K562 (cell line): ENCODE measurements around the gene TRIM71. TPM values are rescaled to one million over a fixed set of nuclear protein-coding genes. Genes with fewer than 3 reads are reported as not detected.

Experiments used
- ATAC-seq: fragments of 200-7000 bp; cut with Tn5 transposase; 3 replicates; pipeline ENCODE4 v1.9.1; 2020; ENCODE audit warnings: moderate library complexity
- BruUV-seq: library from RNA; stranded (reverse); fragments of 400-500 nt; replicated peaks from 2 replicates; lab custom pipeline; 2021; lab: Mats Ljungman, UMichigan
- CTCF ChIA-PET: fragments of 300-600 bp; formaldehyde crosslinking; extraction: SDS; loops from one replicate; lab custom pipeline; 2021; ENCODE audit warnings: low intra/inter-chr PET ratio; lab: Yijun Ruan, JAX
- POLR2A ChIA-PET: fragments of 300-600, 350-650 bp; sonication (Branson Sonifier 250); formaldehyde crosslinking; extraction: SDS; loops from one replicate; lab custom pipeline; 2021; ENCODE audit warnings: antibody characterized with exemption, inconsistent platforms; lab: Yijun Ruan, JAX
- DNase-seq, 4 experiments: peaks; one replicate each; pipeline versions ENCODE4 v3.0.0 to v3.0.0-alpha.2; 2011 to 2018; ENCODE audit warnings: low spot score in 3 of 4, mixed read lengths in 3 of 4; ENCODE audit errors: extremely low read depth in 1 of 4
- FAIRE-seq: peaks from 2 replicates; lab custom pipeline; 2011; peaks lifted over from hg19 to GRCh38; lab: Jason Lieb, UNC
- H2AFZ ChIP-seq: 2 replicates; pipeline ENCODE4 v1.6.0; 2011; ENCODE audit warnings: low read depth, low read length, control low read depth, inconsistent platforms
- H3K27ac ChIP-seq: fragments of 200-600 bp; 3 replicates; pipeline ENCODE4 v1.8.0; 2011; ENCODE audit warnings: low read depth, mild to moderate bottlenecking, control low read depth, inconsistent platforms, low read length, moderate library complexity, mixed read lengths; ENCODE audit errors: extremely low read depth
- H3K27me3 ChIP-seq, 2 experiments: fragments of 300-600 bp in 1 of 2; 2 replicates in 1 of 2; 3 replicates in 1 of 2; pipeline versions ENCODE4 v1.6.0 to v1.8.0; 2011; ENCODE audit warnings: inconsistent platforms in 2 of 2, low read length in 2 of 2, mild to moderate bottlenecking in 1 of 2, mixed read lengths in 1 of 2, moderate library complexity in 1 of 2; ENCODE audit not compliant: control insufficient read depth in 2 of 2, insufficient read depth in 2 of 2
- H3K36me3 ChIP-seq: fragments of 300-600 bp; 3 replicates; pipeline ENCODE4 v1.8.0; 2011; ENCODE audit warnings: mild to moderate bottlenecking, low read length, inconsistent platforms; ENCODE audit not compliant: control insufficient read depth, insufficient read depth
- H3K4me1 ChIP-seq, 2 experiments: fragments of 200-600 bp in 1 of 2; replicated peaks in 1 of 2; 2 replicates in 1 of 2; 3 replicates in 1 of 2; pipeline versions ENCODE4 v1.5.1 to v1.8.0; 2011; ENCODE audit warnings: inconsistent platforms in 2 of 2, low read length in 2 of 2, mild to moderate bottlenecking in 1 of 2, mixed read lengths in 1 of 2, moderate library complexity in 1 of 2; ENCODE audit not compliant: control insufficient read depth in 2 of 2, insufficient read depth in 2 of 2
- H3K4me2 ChIP-seq: 2 replicates; pipeline ENCODE4 v1.6.1; 2011; ENCODE audit warnings: low read length, control low read depth, inconsistent platforms, mixed read lengths; ENCODE audit not compliant: insufficient read depth
- H3K4me3 ChIP-seq: fragments of 200-600 bp; sonication (generic), shearing (Covaris generic); 2 replicates; pipeline ENCODE4 v1.5.1; 2016; ENCODE audit warnings: control low read depth, inconsistent platforms
- H3K79me2 ChIP-seq: fragments of 200-600 bp; 3 replicates; pipeline ENCODE4 v1.8.0; 2011; ENCODE audit warnings: low read length, inconsistent platforms; ENCODE audit not compliant: control insufficient read depth, insufficient read depth
- H3K9ac ChIP-seq, 2 experiments: 2 replicates each; pipeline versions ENCODE4 v1.6.0 to v1.6.1; 2011; ENCODE audit warnings: low read depth in 2 of 2, low read length in 2 of 2, control low read depth in 1 of 2, inconsistent platforms in 1 of 2, mild to moderate bottlenecking in 1 of 2, mixed read lengths in 1 of 2; ENCODE audit not compliant: insufficient read depth in 1 of 2
- H3K9me1 ChIP-seq: one replicate; pipeline ENCODE4 v1.6.0; 2011; ENCODE audit warnings: inconsistent platforms, mild to moderate bottlenecking, low read length, moderate library complexity; ENCODE audit not compliant: control insufficient read depth, insufficient read depth
- H3K9me3 ChIP-seq: replicated peaks from 2 replicates; pipeline ENCODE4 v1.5.1; 2011; ENCODE audit warnings: low read depth, low read length, inconsistent platforms; ENCODE audit not compliant: control insufficient read depth, insufficient read depth
- H4K20me1 ChIP-seq: replicated peaks from 2 replicates; pipeline ENCODE4 v1.6.1; 2011; ENCODE audit warnings: low read length, inconsistent platforms, mixed read lengths; ENCODE audit not compliant: control insufficient read depth, insufficient read depth
- BDP1 ChIP-seq: IDR thresholded peaks from 3 replicates; pipeline ENCODE4 v1.6.1; 2011; ENCODE audit not compliant: insufficient read length, insufficient read depth
- CXXC5 ChIP-seq: fragments of 250-450 bp; sonication (Bioruptor Pico); IDR thresholded peaks from 2 replicates; pipeline ENCODE4 v1.8.0; 2022; ENCODE audit warnings: inconsistent platforms, mild to moderate bottlenecking, moderate library complexity
- ETV5 ChIP-seq: sonication (generic); formaldehyde crosslinking; IDR thresholded peaks from 2 replicates; pipeline ENCODE4 v1.4.0; 2020; ENCODE audit warnings: low read depth, mild to moderate bottlenecking, missing genetic modification reagents
- GTF2A2 ChIP-seq: IDR thresholded peaks from 2 replicates; pipeline ENCODE4 v1.6.1; 2016; ENCODE audit warnings: mild to moderate bottlenecking, missing genetic modification characterization, missing compliant biosample characterization
- KDM5B ChIP-seq: fragments of 200-600 bp; sonication (generic); IDR thresholded peaks from 2 replicates; pipeline ENCODE4 v1.6.1; 2012; ENCODE audit warnings: low read depth, mild to moderate bottlenecking, moderate library complexity, low read length, control low read depth, inconsistent platforms; ENCODE audit not compliant: insufficient replicate concordance
- MAFK ChIP-seq: IDR thresholded peaks from 2 replicates; pipeline ENCODE4 v1.6.1; 2011; ENCODE audit warnings: low read length, improper control_type of control experiment
- OTX1 ChIP-seq: fragments of 450-650 bp; formaldehyde crosslinking; IDR thresholded peaks from 2 replicates; pipeline ENCODE4 v1.4.0; 2022; ENCODE audit warnings: mild to moderate bottlenecking
- PHF8 ChIP-seq: fragments of 200-600 bp; sonication (generic); IDR thresholded peaks from 2 replicates; pipeline ENCODE4 v1.6.1; 2012; ENCODE audit warnings: mixed run types, mild to moderate bottlenecking, inconsistent platforms, low read length, moderate library complexity, borderline replicate concordance
- POLR3A ChIP-seq: IDR thresholded peaks from 2 replicates; pipeline ENCODE4 v1.6.1; 2011; ENCODE audit warnings: borderline replicate concordance, mild to moderate bottlenecking, moderate library complexity; ENCODE audit not compliant: insufficient read length, insufficient read depth; ENCODE audit errors: extremely low read depth
- ZBTB26 ChIP-seq: fragments of 450-650 bp; formaldehyde crosslinking; IDR thresholded peaks from 2 replicates; pipeline ENCODE4 v1.4.0; 2022; ENCODE audit warnings: missing genetic modification characterization
- ZNF551 ChIP-seq: fragments of 250-450 bp; sonication (Bioruptor Pico); IDR thresholded peaks from 2 replicates; pipeline ENCODE4 v1.5.0; 2021; ENCODE audit warnings: mild to moderate bottlenecking, moderate library complexity
- WGBS: fragments of 100-300 bp; shearing (Covaris generic); methylation state at CpG from one replicate; pipeline ENCODE4 v1.1.6; 2016; ENCODE audit warnings: low coverage, mixed read lengths; ENCODE audit not compliant: insufficient coverage; ENCODE audit errors: missing lambda C conversion rate; 5-methylcytosine and 5-hydroxymethylcytosine counted together
- in situ Hi-C: fragments of 300-500 bp; cut with MboI; formaldehyde crosslinking; loops from 4 replicates; pipeline ENCODE4 v1.15.0; 2018; ENCODE audit warnings: inconsistent platforms, mixed read lengths
- intact Hi-C: fragments of 100-400 bp; cut with micrococcal nuclease; formaldehyde crosslinking; loops from 2 replicates; pipeline ENCODE4 v1.14.2; 2022
- polyA plus RNA-seq, 8 experiments: library from polyadenylated mRNA; depleted of rRNA in 4 of 8; stranded (reverse) in 5 of 8; unstranded in 3 of 8; fragments of >200 nt; fragmentation: Nextera tagmentation in 2 of 8; fragmentation: Illumina TruSeq in 1 of 8; extraction: Ambion mirVana in 2 of 8; extraction: Trizol in 1 of 8; gene quantifications; 2 replicates each; pipeline versions ENCODE4 v1.2.1 to v1.2.3, GENCODE V29; 2011 to 2014; ENCODE audit warnings: inconsistent platforms in 1 of 8, missing spikeins in 1 of 8
- total RNA-seq, 7 experiments: library from RNA; depleted of rRNA in 6 of 7; stranded (reverse); fragments of >200 nt in 6 of 7; fragmentation: Illumina TruSeq in 2 of 7; extraction: Trizol in 2 of 7; gene quantifications; 2 replicates each; pipeline versions ENCODE4 v1.2.1 to v1.2.3, GENCODE V29; 2011 to 2021; ENCODE audit warnings: low replicate concordance in 1 of 7
- TF ChIP-seq, protein P1 (sequence below): fragments of 450-650 bp; IDR thresholded peaks from 2 replicates; pipeline ENCODE4 v1.6.1; 2017; ENCODE audit warnings: antibody characterized with exemption, mild to moderate bottlenecking
- TF ChIP-seq, protein P2 (sequence below): sonication (generic); formaldehyde crosslinking; IDR thresholded peaks from 2 replicates; pipeline ENCODE4 v1.8.1; 2023; ENCODE audit warnings: mild to moderate bottlenecking, missing genetic modification reagents
- TF ChIP-seq, protein P3 (sequence below): fragments of 250-450 bp; sonication (Bioruptor Pico); IDR thresholded peaks from 2 replicates; pipeline ENCODE4 v1.8.0; 2022; ENCODE audit warnings: moderate library complexity, mild to moderate bottlenecking, inconsistent platforms

The TRIM71 gene
- total and polyA plus RNA-seq, 9 of the 15 experiments (the other 6 are each of a cell fraction or from before 2014, with no cell fraction given): 0.04 to 0.11 TPM; not detected in 7

DNA sequence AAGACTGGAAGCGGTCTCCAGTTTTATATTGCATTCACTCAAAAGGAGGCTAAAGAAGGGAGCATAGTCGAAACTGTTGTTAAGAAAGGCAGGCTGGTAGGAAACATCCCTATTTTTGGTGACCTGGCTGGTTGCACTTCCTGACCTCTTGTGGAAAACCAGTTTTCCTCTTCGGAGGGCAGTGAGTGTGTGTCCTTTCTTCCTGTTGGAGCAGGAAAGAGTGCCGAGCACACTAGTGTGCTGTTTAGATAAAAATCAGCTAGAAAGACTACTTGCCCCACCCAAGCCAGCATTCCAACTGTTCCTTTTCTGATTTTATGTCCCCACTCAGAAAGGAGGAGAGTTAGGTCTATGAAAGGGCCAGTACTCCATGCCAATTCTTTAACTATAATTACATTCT lies 68.5 kb downstream of the TRIM71 start (continued):
- no peak for TF ChIP-seq OTX1 (CRISPR knock-in tag)
- no peak for TF ChIP-seq BDP1
- TF ChIP-seq, protein P1, sequence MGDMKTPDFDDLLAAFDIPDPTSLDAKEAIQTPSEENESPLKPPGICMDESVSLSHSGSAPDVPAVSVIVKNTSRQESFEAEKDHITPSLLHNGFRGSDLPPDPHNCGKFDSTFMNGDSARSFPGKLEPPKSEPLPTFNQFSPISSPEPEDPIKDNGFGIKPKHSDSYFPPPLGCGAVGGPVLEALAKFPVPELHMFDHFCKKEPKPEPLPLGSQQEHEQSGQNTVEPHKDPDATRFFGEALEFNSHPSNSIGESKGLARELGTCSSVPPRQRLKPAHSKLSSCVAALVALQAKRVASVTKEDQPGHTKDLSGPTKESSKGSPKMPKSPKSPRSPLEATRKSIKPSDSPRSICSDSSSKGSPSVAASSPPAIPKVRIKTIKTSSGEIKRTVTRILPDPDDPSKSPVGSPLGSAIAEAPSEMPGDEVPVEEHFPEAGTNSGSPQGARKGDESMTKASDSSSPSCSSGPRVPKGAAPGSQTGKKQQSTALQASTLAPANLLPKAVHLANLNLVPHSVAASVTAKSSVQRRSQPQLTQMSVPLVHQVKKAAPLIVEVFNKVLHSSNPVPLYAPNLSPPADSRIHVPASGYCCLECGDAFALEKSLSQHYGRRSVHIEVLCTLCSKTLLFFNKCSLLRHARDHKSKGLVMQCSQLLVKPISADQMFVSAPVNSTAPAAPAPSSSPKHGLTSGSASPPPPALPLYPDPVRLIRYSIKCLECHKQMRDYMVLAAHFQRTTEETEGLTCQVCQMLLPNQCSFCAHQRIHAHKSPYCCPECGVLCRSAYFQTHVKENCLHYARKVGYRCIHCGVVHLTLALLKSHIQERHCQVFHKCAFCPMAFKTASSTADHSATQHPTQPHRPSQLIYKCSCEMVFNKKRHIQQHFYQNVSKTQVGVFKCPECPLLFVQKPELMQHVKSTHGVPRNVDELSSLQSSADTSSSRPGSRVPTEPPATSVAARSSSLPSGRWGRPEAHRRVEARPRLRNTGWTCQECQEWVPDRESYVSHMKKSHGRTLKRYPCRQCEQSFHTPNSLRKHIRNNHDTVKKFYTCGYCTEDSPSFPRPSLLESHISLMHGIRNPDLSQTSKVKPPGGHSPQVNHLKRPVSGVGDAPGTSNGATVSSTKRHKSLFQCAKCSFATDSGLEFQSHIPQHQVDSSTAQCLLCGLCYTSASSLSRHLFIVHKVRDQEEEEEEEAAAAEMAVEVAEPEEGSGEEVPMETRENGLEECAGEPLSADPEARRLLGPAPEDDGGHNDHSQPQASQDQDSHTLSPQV: no peak
- TF ChIP-seq, protein P2, sequence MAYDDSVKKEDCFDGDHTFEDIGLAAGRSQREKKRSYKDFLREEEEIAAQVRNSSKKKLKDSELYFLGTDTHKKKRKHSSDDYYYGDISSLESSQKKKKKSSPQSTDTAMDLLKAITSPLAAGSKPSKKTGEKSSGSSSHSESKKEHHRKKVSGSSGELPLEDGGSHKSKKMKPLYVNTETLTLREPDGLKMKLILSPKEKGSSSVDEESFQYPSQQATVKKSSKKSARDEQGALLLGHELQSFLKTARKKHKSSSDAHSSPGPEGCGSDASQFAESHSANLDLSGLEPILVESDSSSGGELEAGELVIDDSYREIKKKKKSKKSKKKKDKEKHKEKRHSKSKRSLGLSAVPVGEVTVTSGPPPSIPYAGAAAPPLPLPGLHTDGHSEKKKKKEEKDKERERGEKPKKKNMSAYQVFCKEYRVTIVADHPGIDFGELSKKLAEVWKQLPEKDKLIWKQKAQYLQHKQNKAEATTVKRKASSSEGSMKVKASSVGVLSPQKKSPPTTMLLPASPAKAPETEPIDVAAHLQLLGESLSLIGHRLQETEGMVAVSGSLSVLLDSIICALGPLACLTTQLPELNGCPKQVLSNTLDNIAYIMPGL (CRISPR knock-in tag): no peak

- Histone ChIP-seq H3K4me3 (no peak overlapping the region), H3K9ac (no peak overlapping the region), H3K4me1 (peaks cover 4 to 5% of the 10 kb centered on the region in 2 experiments; a peak in 3 of 5 replicates), H3K9me1 (no peaks in the 10 kb centered on the region), H3K27ac (no peak overlapping the region), H3K4me2 (no peak overlapping the region), H4K20me1 (no peaks in the 10 kb centered on the region; the same call in 1 of the 2 replicates), H3K9me3 (no peaks in the 10 kb centered on the region; the same call in 1 of the 2 replicates), H3K27me3 (peaks cover 50 to 60% of the 10 kb centered on the region in 2 experiments), H2AFZ (no peak overlapping the region), H3K79me2 (no peaks in the 10 kb centered on the region), H3K36me3 (no peaks in the 10 kb centered on the region)
- intact Hi-C loops: no loop called here
- no peak for ATAC-seq
- ChIA-PET POLR2A (interaction anchor here (0.9 to 1.2 kb wide), 2 partner anchors 9 to 72 kb away, joined by 3 to 4 read pairs; no protein-coding TSS in a partner anchor), CTCF (no interaction called here)
- BruUV-seq: no TSS peak
- in situ Hi-C loops: no loop called here
- DNase-seq: no peak
- 8% methylated on average over 3 of the region's 3 CpGs for WGBS
- FAIRE-seq: no peak
- TF ChIP-seq ETV5 (no peak), KDM5B (no peak), ZBTB26 (CRISPR knock-in tag) (no peak), ZNF551 (CRISPR knock-in tag) (no peak), CXXC5 (CRISPR knock-in tag) (no peak), POLR3A (no peak), GTF2A2 (no peak), MAFK (no peak), PHF8 (no peak)
- TF ChIP-seq, protein P3, sequence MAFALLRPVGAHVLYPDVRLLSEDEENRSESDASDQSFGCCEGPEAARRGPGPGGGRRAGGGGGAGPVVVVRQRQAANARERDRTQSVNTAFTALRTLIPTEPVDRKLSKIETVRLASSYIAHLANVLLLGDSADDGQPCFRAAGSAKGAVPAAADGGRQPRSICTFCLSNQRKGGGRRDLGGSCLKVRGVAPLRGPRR (CRISPR knock-in tag): no peak
Observed at GRCh38 chr3:32886911-32887310, 69.1 kb downstream of the TRIM71 start.
